PC-9 (cell line): Measurements from ENCODE around the gene CRYBG1. TPM values are rescaled to one million over a fixed set of nuclear protein-coding genes. Genes with fewer than 3 reads are reported as not detected.
A peak's percentile ranks its signal among the peaks of the same experiment; 100 is the strongest.

ENCODE experiments used
- BruUV-seq: library from RNA; stranded (reverse); fragments of 400-500 nt; replicated peaks from 2 replicates; lab custom pipeline; 2021; lab: Mats Ljungman, UMichigan
- CTCF ChIA-PET: fragments of 300-600 bp; sonication (Branson Sonifier 250); formaldehyde crosslinking; loops from one replicate; lab custom pipeline; 2022; ENCODE audit warnings: antibody characterized with exemption; lab: Charles Lee
- POLR2A ChIA-PET: fragments of 300-600 bp; sonication (Branson Sonifier 250); formaldehyde crosslinking; loops from one replicate; lab custom pipeline; 2022; ENCODE audit warnings: antibody characterized with exemption; ENCODE audit not compliant: unreplicated experiment; lab: Charles Lee
- DNase-seq, 2 experiments: peaks; one replicate each; pipeline versions ENCODE4 v3.0.0 to v3.0.0-alpha.2; 2015 to 2022; ENCODE audit warnings: mixed read lengths in 1 of 2
- H2AFZ ChIP-seq: fragments of 200-600 bp; sonication (generic); 2 replicates; pipeline ENCODE4 v1.8.1; 2017; ENCODE audit warnings: antibody characterized with exemption
- H3F3A ChIP-seq: fragments of 200-600 bp; sonication (generic); 2 replicates; pipeline ENCODE4 v1.8.1; 2017; ENCODE audit warnings: antibody characterized with exemption, mild to moderate bottlenecking, low read depth; ENCODE audit not compliant: insufficient read depth
- H3K27ac ChIP-seq: fragments of 200-600 bp; sonication (generic); 2 replicates; pipeline ENCODE4 v1.6.1; 2016; ENCODE audit warnings: mixed run types
- H3K27me3 ChIP-seq: fragments of 200-600 bp; sonication (generic); 2 replicates; pipeline ENCODE4 v1.6.1; 2016; ENCODE audit warnings: low read depth, mixed run types; ENCODE audit not compliant: insufficient read depth
- H3K36me3 ChIP-seq: fragments of 200-600 bp; sonication (generic); 2 replicates; pipeline ENCODE4 v1.6.1; 2016; ENCODE audit warnings: low read depth, mixed run types
- H3K4me1 ChIP-seq: fragments of 200-600 bp; sonication (generic); replicated peaks from 2 replicates; pipeline ENCODE4 v1.6.1; 2016; ENCODE audit warnings: mixed run types; ENCODE audit not compliant: insufficient read depth
- H3K4me2 ChIP-seq: fragments of 200-600 bp; sonication (generic); 2 replicates; pipeline ENCODE4 v1.6.1; 2017; ENCODE audit warnings: mixed run types
- H3K4me3 ChIP-seq: fragments of 200-600 bp; sonication (generic); 2 replicates; pipeline ENCODE4 v1.6.1; 2016; ENCODE audit warnings: mixed run types
- H3K79me2 ChIP-seq: fragments of 200-600 bp; sonication (generic); 2 replicates; pipeline ENCODE4 v1.6.1; 2017; ENCODE audit warnings: low read depth, mixed run types
- H3K9me2 ChIP-seq: fragments of 200-600 bp; sonication (generic); 2 replicates; pipeline ENCODE4 v1.8.1; 2017; ENCODE audit warnings: mild to moderate bottlenecking; ENCODE audit not compliant: insufficient read depth
- H3K9me3 ChIP-seq: fragments of 200-600 bp; sonication (generic); 2 replicates; pipeline ENCODE4 v1.8.1; 2016; ENCODE audit warnings: low read depth; ENCODE audit not compliant: insufficient read depth
- H4K20me1 ChIP-seq: fragments of 200-600 bp; sonication (generic); 2 replicates; pipeline ENCODE4 v1.8.1; 2017; ENCODE audit not compliant: insufficient read depth
- CTCF ChIP-seq: fragments of 200-600 bp; sonication (generic); conservative IDR thresholded peaks from 2 replicates; pipeline ENCODE4 v1.6.1; 2017; ENCODE audit warnings: mixed run types, antibody characterized with exemption, mild to moderate bottlenecking, moderate library complexity
- EZH2 ChIP-seq: fragments of 200-600 bp; sonication (generic); IDR thresholded peaks from 2 replicates; pipeline ENCODE4 v1.8.0; 2017; ENCODE audit warnings: antibody characterized with exemption, low read depth
- intact Hi-C: fragments of 100-400 bp; cut with micrococcal nuclease; formaldehyde crosslinking; loops from one replicate; pipeline ENCODE4 v1.10.0; 2022; ENCODE audit not compliant: unreplicated experiment
- total RNA-seq: library from RNA; stranded (reverse); gene quantifications from 2 replicates; pipeline ENCODE4 v1.2.3, GENCODE V29; 2021

CRYBG1 gene
- total RNA-seq, 1 experiment from 2014 or later: 49.3 TPM

GRCh38 chr6:106379951-106380350 lies 19.4 kb downstream of the CRYBG1 start:
- no peak overlapping the region for H2AFZ ChIP-seq
- no peak for DNase-seq
- CTCF ChIA-PET: no interaction called here

GRCh38 chr6:106380407-106380806 lies 19.9 kb downstream of the CRYBG1 start:
- Histone ChIP-seq H4K20me1 (no peaks in the 10 kb centered on the region), H3K36me3 (0 out of 2 replicates have a peak, but pooled peaks cover 3% of the 10 kb centered on the region), H3K4me2 (peak overlapping the region; percentile 15), H3K27me3 (no peaks in the 10 kb centered on the region), H3F3A (no peaks in the 10 kb centered on the region), H3K79me2 (no peaks in the 10 kb centered on the region), H3K9me3 (no peaks in the 10 kb centered on the region), H3K9me2 (no peaks in the 10 kb centered on the region), H3K27ac (peak overlapping the region; percentile 42), H3K4me1 (peaks cover 28% of the 10 kb centered on the region), H3K4me3 (no peak overlapping the region), H2AFZ (no peak overlapping the region)
- no peak for TF ChIP-seq EZH2
- TF ChIP-seq CTCF: no peak
- POLR2A ChIA-PET: no interaction called here
- BruUV-seq: no TSS peak
- CTCF ChIA-PET: no interaction called here
- intact Hi-C loops: no loop called here
- peak in 1 of 2 experiments; percentile 52 for DNase-seq

More at GRCh38 chr6:106379951-106380350, 19.4 kb downstream of the CRYBG1 start:
- Histone ChIP-seq H3K36me3 (0 out of 2 replicates have a peak, but pooled peaks cover 3% of the 10 kb centered on the region), H4K20me1 (no peaks in the 10 kb centered on the region), H3K27me3 (no peaks in the 10 kb centered on the region), H3K4me1 (peaks cover 28% of the 10 kb centered on the region), H3K9me3 (no peaks in the 10 kb centered on the region), H3K4me2 (no peak overlapping the region), H3K4me3 (no peak overlapping the region), H3K79me2 (no peaks in the 10 kb centered on the region), H3K27ac (peak overlapping the region; percentile 42), H3F3A (no peaks in the 10 kb centered on the region), H3K9me2 (no peaks in the 10 kb centered on the region)
- no peak for TF ChIP-seq CTCF
- TF ChIP-seq EZH2: no peak
- POLR2A ChIA-PET: no interaction called here
- intact Hi-C loops: no loop called here
- BruUV-seq: no TSS peak

- Histone ChIP-seq H2AFZ (no peak overlapping the region), H3K4me1 (peaks cover 28% of the 10 kb centered on the region), H3K4me3 (no peak overlapping the region), H3K27me3 (no peaks in the 10 kb centered on the region), H3K79me2 (no peaks in the 10 kb centered on the region), H4K20me1 (no peaks in the 10 kb centered on the region), H3K27ac (peak overlapping the region; percentile 42), H3K9me3 (no peaks in the 10 kb centered on the region), H3K36me3 (0 out of 2 replicates have a peak, but pooled peaks cover 3% of the 10 kb centered on the region), H3K4me2 (peak overlapping the region; percentile 15), H3K9me2 (no peaks in the 10 kb centered on the region), H3F3A (no peaks in the 10 kb centered on the region)
- DNase-seq: peak in 1 of 2 experiments; percentile 52
- POLR2A ChIA-PET: interaction anchor here (0.6 to 1.0 kb wide), 5 partner anchors 8 to 1079 kb away, joined by 3 to 8 read pairs (median 4); partner anchors contain the start of gene CRYBG1
- CTCF ChIA-PET: interaction anchor here (1.3 kb wide), 1 partner anchor 20 kb away, joined by 4 read pairs; the partner anchor contains the start of gene CRYBG1
- intact Hi-C loops: no loop called here
- BruUV-seq: no TSS peak
- TF ChIP-seq EZH2 (no peak), CTCF (no peak)
These were observed 20.7 kb downstream of the CRYBG1 start for GRCh38 chr6:106381223-106381622.
